GM10266 (cell line): Measurements from ENCODE around the gene OCA2.

Experiments
- DNase-seq: peaks from one replicate; pipeline ENCODE4 v3.0.0; 2012; ENCODE audit errors: extremely low spot score
- CTCF ChIP-seq: IDR thresholded peaks from 2 replicates; pipeline ENCODE4 v1.5.1; 2012; ENCODE audit warnings: mild to moderate bottlenecking, low read depth; ENCODE audit not compliant: control insufficient read depth, insufficient read depth; ENCODE audit errors: missing control alignments

Gene OCA2

GRCh38 chr15:28100516-28101195 is 1.5 kb upstream of the OCA2 start:
- TF ChIP-seq CTCF: no peak
- no peak for DNase-seq

- TF ChIP-seq CTCF: no peak
- no peak for DNase-seq
Observed at GRCh38 chr15:28099555-28100140, 533 bp upstream of the OCA2 start.

GRCh38 chr15:28098360-28098765 is 752 bp downstream of the OCA2 start:
- no peak for DNase-seq
- no peak for TF ChIP-seq CTCF

GRCh38 chr15:28097656-28098359 is 1.3 kb downstream of the OCA2 start:
- TF ChIP-seq CTCF: no peak
- DNase-seq: no peak

GRCh38 chr15:28096670-28097431 is 2.3 kb downstream of the OCA2 start:
- TF ChIP-seq CTCF: no peak
- DNase-seq: no peak

- no peak for TF ChIP-seq CTCF
- no peak for DNase-seq
Observed at GRCh38 chr15:28096411-28096669, 2.8 kb downstream of the OCA2 start.
